Stomach (tissue), 4 donors: Measurements from ENCODE around the gene SUSD4.

Experiments
- POLR2A ChIP-seq, 4 donors: fragments of 450-650 bp; IDR thresholded peaks; one replicate each; pipeline ENCODE4 v1.6.1; 2016; ENCODE audit warnings: antibody characterized with exemption in 4 of 4, control low read depth in 2 of 4, mild to moderate bottlenecking in 1 of 4, moderate library complexity in 1 of 4
- POLR2AphosphoS5 ChIP-seq, 3 donors: sonication (generic); formaldehyde crosslinking; IDR thresholded peaks; one replicate each; pipeline ENCODE4 v1.6.1; 2016; ENCODE audit warnings: antibody characterized with exemption in 3 of 3
- TF ChIP-seq, protein P1 (sequence below), 7 experiments: fragments of 450-650 bp in 4 of 7; fragments of 200-600 bp in 3 of 7; sonication (generic) in 3 of 7; IDR thresholded peaks; one replicate each; pipeline ENCODE4 v1.5.1; 2016 to 2019; ENCODE audit warnings: antibody characterized with exemption in 7 of 7, control low read depth in 2 of 7, mild to moderate bottlenecking in 1 of 7

DNA sequence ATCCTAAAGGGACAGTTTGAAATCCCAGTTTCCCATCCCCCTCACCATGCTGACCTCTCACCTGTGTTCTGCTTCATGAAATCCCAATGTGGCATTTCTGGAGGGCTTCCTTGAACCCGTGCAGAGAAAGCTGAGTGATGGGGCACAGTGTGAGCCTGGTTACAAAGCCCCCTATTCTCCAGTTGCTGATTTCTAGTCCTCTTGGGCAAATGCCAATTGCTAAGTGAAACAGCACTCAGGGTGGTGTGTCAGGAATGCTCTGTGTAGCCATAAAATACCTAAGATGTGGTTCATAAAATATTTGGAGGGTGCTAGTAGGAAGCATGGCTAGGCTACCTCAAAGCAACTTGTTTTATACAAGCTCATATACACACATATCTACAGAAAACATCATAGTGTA lies 32.0 kb downstream of the SUSD4 start:
- TF ChIP-seq POLR2A (IDR thresholded peaks at IDR 0.05), result no peak
- TF ChIP-seq, protein P1, sequence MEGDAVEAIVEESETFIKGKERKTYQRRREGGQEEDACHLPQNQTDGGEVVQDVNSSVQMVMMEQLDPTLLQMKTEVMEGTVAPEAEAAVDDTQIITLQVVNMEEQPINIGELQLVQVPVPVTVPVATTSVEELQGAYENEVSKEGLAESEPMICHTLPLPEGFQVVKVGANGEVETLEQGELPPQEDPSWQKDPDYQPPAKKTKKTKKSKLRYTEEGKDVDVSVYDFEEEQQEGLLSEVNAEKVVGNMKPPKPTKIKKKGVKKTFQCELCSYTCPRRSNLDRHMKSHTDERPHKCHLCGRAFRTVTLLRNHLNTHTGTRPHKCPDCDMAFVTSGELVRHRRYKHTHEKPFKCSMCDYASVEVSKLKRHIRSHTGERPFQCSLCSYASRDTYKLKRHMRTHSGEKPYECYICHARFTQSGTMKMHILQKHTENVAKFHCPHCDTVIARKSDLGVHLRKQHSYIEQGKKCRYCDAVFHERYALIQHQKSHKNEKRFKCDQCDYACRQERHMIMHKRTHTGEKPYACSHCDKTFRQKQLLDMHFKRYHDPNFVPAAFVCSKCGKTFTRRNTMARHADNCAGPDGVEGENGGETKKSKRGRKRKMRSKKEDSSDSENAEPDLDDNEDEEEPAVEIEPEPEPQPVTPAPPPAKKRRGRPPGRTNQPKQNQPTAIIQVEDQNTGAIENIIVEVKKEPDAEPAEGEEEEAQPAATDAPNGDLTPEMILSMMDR (IDR thresholded peaks at IDR 0.05), result no peak
- TF ChIP-seq POLR2AphosphoS5 (IDR thresholded peaks at IDR 0.05), result no peak
